ENCODE results near the gene ZNF84.

GRCh38 chr12:133063556-133063955 is 26.2 kb downstream of the ZNF84 start:
- no peak for TF ChIP-seq POLR2AphosphoS5 (IDR thresholded peaks at IDR 0.05; ENCODE audit: low read depth, low read length)
- TF ChIP-seq SIN3A (IDR thresholded peaks at IDR 0.05; ENCODE audit: borderline replicate concordance, insufficient read depth, low read length) = no peak

All from PFSK-1 (cell line).